HG03558 (cell line): ENCODE data around the gene ITPR2.
"Not testable (repeated sequence)": the region's sequence is repeated elsewhere in the genome, so short reads cannot be mapped to it uniquely, and the experiment has no call there.

ENCODE experiments used
- ATAC-seq: cut with Tn5 transposase; IDR thresholded peaks from one replicate; pipeline ENCODE4 v1.9.1; 2021; ENCODE audit warnings: moderate number of reproducible peaks; ENCODE audit not compliant: unreplicated experiment; ENCODE audit errors: extremely low read depth

ITPR2 gene

DNA sequence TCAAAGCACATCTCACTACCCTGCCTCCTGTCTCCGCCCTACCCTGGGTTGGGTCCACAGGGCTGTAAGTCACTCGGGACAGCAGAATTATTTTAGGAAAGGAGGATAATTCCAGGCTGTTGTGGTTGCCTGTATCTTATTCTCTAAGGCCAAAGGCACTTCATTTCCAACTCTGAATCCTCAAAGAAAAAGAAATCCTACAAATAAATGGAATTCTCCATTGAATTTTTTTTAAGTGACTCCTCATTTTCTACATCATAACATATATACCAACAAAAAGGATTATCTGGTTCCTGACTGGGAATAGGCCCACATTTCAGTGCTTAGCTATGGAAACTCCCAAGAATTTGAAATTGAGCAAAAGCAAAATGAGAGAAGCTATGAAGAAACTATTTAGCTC is 186.4 kb downstream of the ITPR2 start:
- ATAC-seq, result no peak

DNA sequence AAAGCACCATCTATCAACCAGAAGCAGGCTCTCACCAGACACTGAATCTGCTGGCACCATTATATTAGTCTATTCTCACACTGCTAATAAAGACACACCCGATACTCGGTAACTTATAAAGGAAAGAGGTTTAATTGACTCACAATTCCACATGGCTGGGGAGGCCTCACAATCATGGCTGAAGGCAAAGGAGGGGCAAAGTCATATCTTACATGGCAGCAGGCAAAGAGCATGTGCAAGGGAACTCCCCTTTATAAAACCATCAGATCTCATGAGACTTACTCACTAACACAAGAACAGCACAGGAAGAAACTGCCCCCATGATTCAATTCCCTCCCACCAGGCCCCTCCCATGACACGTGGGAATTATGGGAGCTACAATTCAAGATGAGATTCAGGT is 188.6 kb downstream of the ITPR2 start:
- ATAC-seq, result not testable (repeated sequence)

DNA sequence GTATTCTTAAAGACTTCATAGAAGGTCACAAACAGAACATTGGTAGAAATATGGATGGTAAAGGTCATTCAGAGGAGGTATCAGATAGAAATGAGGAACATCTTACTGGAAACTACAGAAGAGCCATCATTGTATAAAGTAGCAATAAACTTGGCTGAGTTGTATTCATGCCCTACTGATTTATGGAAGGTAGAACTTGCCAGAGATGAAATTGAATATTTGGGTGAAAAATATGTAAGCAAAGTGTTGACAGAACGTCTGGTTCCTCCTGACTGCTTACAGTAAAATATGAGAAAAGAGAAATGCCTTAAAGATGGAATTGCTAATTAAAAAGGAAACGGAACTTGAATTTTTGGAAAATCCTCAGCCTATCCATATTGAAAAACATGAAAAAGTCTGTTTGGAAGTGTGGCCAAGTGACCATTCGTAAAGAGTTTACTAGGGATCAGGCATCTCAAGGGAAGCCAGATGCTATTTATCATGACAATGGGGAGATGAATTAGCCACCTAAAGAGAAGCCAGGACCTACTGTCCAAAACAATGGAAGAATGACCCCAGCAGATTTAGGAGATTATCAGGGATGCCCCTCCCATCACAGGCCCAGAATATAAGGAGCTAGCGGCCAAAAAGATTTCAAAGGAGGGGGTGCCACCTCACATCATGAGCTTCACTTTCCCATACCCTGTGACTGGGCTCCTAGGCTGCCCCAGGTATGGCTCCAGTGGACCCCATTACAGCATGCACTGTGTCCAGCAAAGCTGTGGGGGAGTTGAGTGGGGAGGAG is 189.3 kb downstream of the ITPR2 start:
- no peak for ATAC-seq

DNA sequence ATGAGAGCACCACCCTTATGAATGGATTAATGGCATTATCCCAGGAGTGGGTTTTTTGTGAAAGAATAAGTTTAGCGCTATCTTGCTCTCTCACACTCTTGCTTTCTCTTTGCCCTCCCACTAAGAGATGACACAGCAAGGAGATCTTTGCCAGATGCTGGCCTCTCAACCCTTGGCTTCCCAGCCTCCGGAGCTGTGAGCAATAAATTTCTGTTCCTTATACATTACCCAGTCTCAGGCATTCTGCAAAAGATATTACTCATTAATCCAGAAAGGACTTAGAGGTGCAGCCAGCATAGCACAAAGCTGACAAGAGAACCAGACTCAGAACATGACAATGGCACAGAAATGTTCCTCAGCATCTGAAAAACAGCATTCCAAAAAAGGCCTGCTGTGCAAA is 190.6 kb downstream of the ITPR2 start:
- no peak for ATAC-seq

DNA sequence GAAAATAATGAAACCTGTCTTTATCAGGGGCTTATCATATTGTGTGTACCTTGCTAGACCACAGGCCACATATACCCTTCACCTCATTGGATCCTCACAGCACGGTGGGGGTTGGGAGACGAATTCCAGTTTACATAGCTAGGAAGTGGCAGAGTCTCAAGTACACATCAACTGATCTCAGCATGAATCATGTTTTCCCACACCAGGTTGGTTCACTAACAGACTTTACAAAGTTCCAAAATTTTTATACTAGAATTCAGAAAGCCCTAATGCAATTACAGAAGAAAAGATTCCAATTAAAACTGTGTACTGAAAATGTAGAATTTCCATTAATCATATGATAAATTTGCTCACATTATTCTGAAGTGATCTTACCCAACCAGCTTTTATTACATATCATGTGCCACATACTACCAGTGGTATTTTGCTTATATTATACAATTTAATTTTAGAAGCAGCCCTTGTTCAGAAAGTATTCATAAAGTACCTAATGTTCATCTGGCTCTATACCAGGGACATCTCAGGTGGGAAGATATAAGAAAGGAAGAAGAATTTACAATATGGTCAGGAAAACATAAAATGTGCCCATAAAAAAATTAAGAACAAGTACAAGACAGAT is 196.2 kb downstream of the ITPR2 start:
- ATAC-seq, result no peak

DNA sequence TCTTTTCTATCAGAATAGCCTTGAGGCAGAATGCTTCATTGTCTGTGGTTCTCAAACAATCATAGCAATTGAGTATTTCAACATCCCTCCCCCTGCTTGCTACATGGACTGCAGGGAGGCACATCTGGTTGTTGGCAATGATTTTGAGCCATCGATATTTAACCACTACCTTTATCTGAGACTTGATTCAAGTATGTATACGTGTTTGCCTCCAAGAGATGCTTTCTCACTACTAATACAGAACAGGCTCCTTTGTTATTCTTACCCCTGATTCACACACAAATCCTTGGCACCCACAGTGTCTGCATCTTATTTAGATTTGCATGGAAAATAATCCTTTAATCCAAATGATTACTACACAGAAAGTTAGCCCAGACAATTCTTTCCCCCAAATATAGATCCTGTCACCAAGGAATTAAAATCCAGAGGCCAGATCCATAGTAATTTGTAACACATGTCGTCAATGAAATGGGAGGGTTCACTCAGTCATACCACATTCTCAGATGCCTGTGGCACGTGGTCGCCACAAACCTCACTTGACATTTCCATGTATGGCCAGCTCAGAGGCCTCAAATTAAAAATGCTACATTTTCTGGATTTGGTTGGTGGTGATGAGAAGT is 199.3 kb downstream of the ITPR2 start:
- ATAC-seq, result no peak

DNA sequence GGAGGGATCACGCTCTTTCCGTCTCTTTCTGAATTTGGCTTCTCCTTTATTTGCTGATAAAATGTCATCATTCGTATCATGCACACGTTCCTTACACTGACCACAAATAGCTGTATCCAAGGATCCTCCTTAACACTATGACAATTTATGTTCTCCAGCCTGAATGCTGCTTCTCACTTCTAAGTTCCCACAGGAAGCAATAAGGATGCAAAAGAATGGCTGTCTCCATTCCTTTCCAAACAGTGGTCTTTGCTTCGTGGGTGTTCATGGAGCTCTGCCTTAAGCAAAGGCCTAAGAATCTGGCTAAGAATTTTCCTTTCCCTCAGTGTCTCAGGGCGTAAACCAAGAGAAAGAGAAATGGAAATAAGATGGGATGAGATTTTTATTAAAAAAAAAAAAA is 200.2 kb downstream of the ITPR2 start:
- ATAC-seq, result no peak

DNA sequence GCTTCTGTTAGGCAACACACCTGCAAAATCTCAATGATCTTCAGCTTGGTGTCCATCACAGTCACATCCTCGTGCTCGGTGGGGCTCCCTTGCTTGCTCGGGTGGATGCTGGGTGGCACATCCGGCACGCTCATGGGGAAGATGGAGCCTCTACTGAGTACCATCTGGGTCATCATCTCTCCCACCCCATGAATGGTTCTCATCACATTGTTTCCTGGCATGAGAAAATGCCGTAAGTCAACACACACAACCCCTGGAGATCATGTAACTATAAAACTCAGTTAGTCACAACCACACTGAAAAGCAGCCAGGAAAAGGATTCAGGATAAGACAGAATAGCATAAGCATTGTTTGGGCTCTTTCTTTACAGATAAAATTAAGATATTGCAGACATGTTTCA is 201.1 kb downstream of the ITPR2 start:
- no peak for ATAC-seq

DNA sequence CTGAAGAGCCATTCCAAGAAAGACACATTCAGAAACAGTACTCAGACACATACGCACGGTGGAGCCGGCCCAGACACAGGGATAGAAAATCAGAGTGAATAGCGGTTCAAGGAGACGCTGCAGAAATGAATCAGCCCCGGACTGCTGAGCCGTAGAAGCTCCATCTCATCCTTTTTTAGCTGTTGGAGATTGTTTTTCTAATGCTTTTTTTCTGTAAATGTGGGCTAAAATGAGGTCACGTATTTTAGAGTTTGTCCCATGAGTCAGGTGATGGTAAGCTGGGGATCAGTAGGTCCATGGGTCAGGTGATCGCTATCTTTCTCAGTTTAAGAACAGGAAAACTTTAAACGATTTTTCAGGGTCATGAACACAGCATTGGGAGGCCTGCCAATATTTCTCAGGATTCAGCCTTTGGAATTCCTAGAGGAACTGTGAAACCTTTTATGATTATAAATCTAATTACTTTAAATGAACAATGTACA is 202.4 kb downstream of the ITPR2 start:
- ATAC-seq, result no peak

DNA sequence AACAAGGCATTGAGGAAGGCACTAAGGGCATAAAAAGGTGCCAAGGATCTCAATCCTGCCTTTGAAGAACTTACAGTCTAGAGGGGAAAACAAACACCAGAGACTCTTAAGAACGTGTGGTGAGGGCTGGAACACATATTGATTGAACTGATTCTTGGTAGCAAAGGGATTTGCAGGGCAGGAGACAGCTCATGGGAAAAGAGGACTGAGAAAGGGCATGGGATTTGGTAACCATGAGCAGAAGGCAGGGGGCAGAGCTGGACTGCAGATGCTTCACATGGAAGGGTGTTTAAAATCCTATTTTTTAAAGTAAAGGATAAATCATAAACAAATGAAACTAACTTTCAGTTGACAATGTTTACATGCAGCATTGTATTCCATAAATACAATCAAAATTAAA is 203.1 kb downstream of the ITPR2 start:
- ATAC-seq, result no peak

DNA sequence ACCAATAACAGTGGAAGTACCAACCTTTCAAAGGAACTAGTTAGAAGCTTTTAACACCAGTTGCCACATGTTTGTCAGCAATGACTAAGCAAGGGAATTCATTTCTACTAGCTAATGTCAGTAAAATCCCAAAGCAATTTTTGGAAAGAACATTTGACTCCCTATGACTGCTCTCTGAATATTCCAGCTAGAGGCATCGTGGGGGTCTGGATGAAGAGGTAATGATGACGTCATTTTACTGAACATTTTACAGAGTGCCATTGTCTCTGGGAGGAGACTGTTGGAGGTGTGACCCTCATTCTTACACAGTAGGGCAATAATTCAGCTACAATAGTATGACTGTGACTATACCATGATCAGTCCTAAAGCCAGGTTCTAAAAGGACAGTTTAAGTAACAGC is 204.8 kb downstream of the ITPR2 start:
- ATAC-seq, result no peak

DNA sequence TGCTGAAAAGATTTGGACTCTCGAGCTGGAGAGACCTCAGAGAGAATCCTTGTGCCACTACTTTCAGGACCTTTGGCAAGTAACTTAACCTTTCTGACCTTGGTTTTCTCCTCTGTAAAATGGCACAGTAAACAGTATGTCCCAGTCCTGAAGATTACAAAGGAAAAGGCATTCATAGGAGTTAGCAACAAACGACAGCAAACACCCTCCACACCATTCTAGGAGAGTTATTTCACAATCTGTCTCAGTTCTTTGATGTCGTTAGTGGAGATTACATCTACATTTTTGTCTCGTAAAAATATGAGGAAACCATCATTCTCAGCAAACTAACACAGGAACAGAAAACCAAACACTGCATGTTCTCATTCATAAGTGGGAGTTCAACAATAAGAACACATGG is 205.7 kb downstream of the ITPR2 start:
- ATAC-seq, result no peak

DNA sequence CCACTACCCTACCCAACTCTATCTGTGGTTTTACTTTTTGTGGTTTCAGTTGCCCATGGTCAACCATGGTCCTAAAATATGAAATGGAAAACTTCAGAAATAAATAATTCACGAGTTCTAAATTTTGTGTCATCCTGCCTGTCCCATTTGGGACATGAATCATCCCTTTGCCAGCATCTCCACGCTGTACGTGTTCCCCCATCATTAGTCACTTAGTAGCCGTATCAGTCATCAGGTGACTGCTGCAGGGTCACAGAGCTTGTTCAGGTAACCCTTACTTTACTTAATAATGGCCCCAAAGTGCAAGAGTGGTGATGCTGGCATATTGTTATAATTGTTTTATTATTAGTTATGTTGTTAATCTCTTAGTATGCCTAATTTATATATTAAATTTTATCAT is 209.9 kb downstream of the ITPR2 start:
- ATAC-seq, result no peak

DNA sequence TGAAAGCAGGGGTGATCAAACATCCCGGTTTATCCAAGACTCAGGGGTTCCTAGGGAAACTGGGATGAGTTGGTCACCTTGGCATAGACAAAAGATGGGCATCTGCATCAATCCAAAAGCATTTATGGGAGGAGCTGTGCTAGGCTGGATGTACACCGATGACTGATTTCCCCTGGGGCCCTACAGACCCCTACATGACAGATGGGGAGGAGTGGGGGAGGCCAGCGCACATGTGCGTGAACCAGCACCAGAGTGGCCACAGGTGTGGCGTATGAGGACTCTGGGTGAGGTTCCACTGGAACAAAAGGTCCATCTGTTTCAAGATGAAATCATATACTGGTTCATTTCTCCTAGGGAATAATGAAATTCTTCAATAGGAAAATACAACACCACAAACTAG is 210.4 kb downstream of the ITPR2 start:
- no peak for ATAC-seq

DNA sequence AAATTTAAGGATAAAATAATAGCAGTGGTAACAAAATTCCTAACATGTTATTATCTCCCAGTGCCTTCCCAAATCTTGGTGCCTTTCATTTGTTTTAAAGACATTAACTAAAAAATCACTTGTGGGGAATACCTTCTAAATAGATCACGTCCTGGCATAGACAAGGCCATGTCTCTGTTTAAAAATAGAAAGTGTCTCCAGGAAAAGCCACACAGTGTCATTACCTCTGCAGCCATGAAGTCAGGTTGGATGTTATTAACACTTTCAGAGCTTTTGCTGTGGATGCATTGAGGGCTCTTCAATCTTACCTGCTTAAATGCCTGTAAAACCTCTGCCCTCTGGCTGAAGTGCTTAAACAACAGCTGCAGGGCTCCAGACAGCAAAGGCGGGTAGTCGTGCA is 211.1 kb downstream of the ITPR2 start:
- no peak for ATAC-seq

DNA sequence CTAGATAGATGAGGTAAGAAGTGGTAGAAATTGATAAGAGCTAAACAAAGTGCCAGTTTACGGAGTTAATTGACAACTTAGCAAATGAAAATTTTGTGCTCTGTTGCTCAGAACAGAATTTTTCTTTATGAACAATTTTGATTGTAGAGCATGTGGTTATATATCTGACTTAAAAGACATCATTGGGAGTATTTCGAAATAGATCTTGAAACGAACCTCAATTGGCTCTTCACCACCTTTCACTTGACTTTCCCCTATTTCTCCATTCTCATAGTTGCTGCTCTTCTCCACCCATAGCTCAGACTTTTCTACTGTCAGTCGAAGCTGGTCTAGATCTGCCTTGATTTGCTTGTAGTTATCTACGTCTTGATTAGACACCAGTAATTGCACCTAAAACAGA is 212.1 kb downstream of the ITPR2 start:
- no peak for ATAC-seq

DNA sequence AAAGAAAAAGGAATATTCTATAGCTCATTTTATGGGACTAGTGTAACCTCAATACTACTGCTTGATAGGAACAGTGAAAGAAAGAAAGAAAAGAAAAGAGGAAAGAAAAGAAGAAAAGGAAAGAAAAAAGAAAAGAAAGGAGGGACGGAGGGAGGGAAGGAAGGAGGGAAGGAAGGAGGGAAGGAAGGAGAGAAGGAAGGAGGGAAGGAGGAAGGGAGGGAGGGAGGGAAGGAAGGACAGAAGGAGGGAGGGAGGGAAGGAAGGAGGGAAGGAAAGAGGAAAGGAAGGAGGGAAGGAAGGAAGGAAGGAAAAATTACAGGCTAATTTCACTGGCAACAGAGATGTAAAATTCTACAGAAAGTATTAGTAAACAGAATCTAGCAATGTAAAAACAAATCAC is 215.5 kb downstream of the ITPR2 start:
- no peak for ATAC-seq

DNA sequence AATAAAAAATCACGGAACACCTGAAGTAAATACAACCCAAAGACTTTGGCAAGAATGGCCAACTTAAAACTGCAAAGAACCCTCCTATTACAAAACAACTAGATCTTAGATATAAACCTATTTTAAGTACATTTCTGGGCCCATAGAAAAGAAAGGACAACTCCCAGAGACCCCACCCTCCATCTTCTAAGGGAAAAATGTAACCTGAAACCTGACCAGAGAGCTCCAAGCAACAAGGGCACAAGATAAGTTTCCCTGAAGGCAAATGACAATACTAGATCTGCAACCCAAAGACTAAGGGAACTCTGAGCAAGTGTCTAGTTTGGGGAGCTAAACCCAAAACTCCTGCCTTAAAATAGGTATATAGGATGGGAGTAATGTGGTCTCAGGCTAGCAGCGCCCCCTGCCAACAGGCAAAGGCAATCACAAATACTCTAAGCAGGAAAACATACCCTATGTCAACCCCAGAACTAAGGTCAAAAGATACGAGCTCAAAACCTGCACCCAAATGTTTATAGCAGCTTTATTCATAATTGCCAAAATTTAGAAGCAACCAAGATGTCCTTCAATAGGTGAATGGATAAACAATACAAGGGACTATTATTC is 218.9 kb downstream of the ITPR2 start:
- ATAC-seq, result no peak

DNA sequence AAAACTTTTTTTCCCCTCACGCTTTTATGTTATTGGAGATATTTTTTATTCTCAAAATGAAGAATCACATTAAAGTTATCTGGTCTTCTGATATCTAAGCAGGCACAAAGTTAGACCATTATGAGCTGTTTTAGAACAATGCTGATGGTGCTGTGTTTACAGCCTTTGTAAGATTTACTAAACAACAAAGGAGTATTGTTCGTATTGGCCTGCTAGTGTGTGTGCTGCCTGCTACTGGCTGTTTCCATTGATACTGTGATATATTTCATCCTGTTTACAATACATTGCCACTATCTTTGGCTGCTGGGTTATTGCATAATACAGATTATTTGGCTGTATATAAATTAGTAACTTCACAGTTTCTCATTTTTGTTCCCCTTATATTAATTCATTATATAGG is 220.8 kb downstream of the ITPR2 start:
- no peak for ATAC-seq

DNA sequence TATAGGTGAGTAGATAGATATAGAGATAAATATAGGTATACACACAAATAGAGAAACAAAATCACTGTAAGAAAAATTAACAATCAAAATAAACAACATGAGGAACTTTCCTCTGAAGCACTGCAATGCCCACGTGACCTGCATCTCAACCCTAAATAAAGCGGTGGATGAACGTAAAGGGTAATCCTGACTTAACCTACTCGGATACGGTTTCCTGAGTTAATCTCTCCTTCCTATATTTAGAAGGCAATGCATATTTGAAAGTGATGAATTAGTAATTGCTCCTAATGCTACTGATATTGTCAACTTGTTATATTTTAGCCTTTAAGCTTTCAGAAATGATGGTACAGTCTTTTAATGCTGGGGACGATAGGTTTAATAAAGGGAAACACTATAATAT is 221.4 kb downstream of the ITPR2 start:
- ATAC-seq, result no peak

DNA sequence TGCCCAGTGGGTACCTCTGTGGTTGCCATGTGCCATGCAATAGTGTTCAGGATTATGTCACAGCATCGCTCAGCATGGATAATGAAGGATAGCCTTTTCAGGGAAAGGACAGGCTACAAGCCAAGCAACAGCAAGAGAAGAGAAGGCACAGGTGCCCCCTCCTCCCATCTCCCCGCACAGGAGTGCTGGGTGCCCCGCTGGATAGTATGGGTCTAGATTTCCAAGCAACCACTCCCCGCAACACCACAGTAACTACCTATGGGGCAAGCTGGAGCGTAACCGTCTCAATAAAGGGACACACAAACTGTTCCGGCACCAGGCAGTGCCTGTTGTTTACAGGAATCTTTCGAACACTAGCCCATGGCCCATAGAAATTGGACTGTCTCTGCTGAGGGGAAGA is 222.2 kb downstream of the ITPR2 start:
- ATAC-seq, result no peak
